H9 (cell line): ENCODE results near the gene IRX2. TPM values are rescaled to one million over a fixed set of nuclear protein-coding genes. Genes with fewer than 3 reads are reported as not detected.

ENCODE experiments used
- DNase-seq: peaks from one replicate; pipeline ENCODE4 v3.0.0-alpha.2; 2017
- H2AFZ ChIP-seq: one replicate; pipeline ENCODE4 v1.6.1; 2013; ENCODE audit warnings: mild to moderate bottlenecking, low read length, control low read depth, moderate library complexity
- H2AK5ac ChIP-seq: 2 replicates; pipeline ENCODE4 v1.6.1; 2013; ENCODE audit warnings: low read length, control low read depth, mixed read lengths; ENCODE audit not compliant: insufficient read length
- H2BK120ac ChIP-seq: one replicate; pipeline ENCODE4 v1.6.1; 2013; ENCODE audit warnings: low read depth, mild to moderate bottlenecking, low read length, control low read depth, inconsistent platforms; ENCODE audit not compliant: poor library complexity, severe bottlenecking
- H2BK12ac ChIP-seq: 2 replicates; pipeline ENCODE4 v1.6.1; 2013; ENCODE audit warnings: low read length, control low read depth, mixed read lengths, low read depth; ENCODE audit not compliant: insufficient read length
- H2BK15ac ChIP-seq: 2 replicates; pipeline ENCODE4 v1.6.1; 2013; ENCODE audit warnings: low read depth, low read length, control low read depth
- H2BK20ac ChIP-seq: one replicate; pipeline ENCODE4 v1.6.1; 2013; ENCODE audit warnings: low read depth, mild to moderate bottlenecking, low read length, control low read depth, inconsistent platforms; ENCODE audit not compliant: poor library complexity, severe bottlenecking
- H2BK5ac ChIP-seq: 2 replicates; pipeline ENCODE4 v1.6.1; 2013; ENCODE audit warnings: low read length, control low read depth, mixed read lengths; ENCODE audit not compliant: insufficient read length
- H3K14ac ChIP-seq: 2 replicates; pipeline ENCODE4 v1.6.1; 2013; ENCODE audit warnings: low read length, control low read depth; ENCODE audit not compliant: insufficient read depth
- H3K18ac ChIP-seq: 2 replicates; pipeline ENCODE4 v1.6.1; 2013; ENCODE audit warnings: low read depth, mild to moderate bottlenecking, mixed read lengths, low read length, control low read depth; ENCODE audit not compliant: insufficient read length
- H3K23ac ChIP-seq: 2 replicates; pipeline ENCODE4 v1.6.1; 2013; ENCODE audit warnings: low read length, control low read depth, mixed read lengths, low read depth; ENCODE audit not compliant: insufficient read length
- H3K23me2 ChIP-seq: 2 replicates; pipeline ENCODE4 v1.6.1; 2013; ENCODE audit warnings: low read depth, mild to moderate bottlenecking, mixed read lengths, low read length, control low read depth; ENCODE audit not compliant: insufficient read length, poor library complexity, severe bottlenecking
- H3K27ac ChIP-seq: 2 replicates; pipeline ENCODE4 v1.5.1; 2013; ENCODE audit warnings: low read length, control low read depth, mixed read lengths, low read depth; ENCODE audit not compliant: insufficient read length
- H3K27me3 ChIP-seq: 2 replicates; pipeline ENCODE4 v1.6.1; 2013; ENCODE audit warnings: low read length, control low read depth, inconsistent platforms; ENCODE audit not compliant: insufficient read depth
- H3K4ac ChIP-seq: 2 replicates; pipeline ENCODE4 v1.6.1; 2013; ENCODE audit warnings: low read depth, mild to moderate bottlenecking, control low read depth, inconsistent platforms, low read length, moderate library complexity
- H3K4me1 ChIP-seq: 2 replicates; pipeline ENCODE4 v1.6.1; 2013; ENCODE audit warnings: low read length, control low read depth, inconsistent platforms; ENCODE audit not compliant: insufficient read depth
- H3K4me2 ChIP-seq: 2 replicates; pipeline ENCODE4 v1.6.1; 2013; ENCODE audit warnings: low read length, control low read depth, mixed read lengths; ENCODE audit not compliant: insufficient read length, insufficient read depth
- H3K56ac ChIP-seq: 2 replicates; pipeline ENCODE4 v1.6.1; 2013; ENCODE audit warnings: low read depth, mild to moderate bottlenecking, mixed read lengths, low read length, control low read depth; ENCODE audit not compliant: insufficient read length
- H3K79me1 ChIP-seq: 2 replicates; pipeline ENCODE4 v1.6.1; 2013; ENCODE audit warnings: low read depth, mild to moderate bottlenecking, moderate library complexity, low read length, control low read depth, inconsistent platforms; ENCODE audit not compliant: insufficient read depth, poor library complexity, severe bottlenecking
- H3K79me2 ChIP-seq: 2 replicates; pipeline ENCODE4 v1.6.1; 2013; ENCODE audit warnings: low read length, control low read depth, inconsistent platforms; ENCODE audit not compliant: insufficient read depth
- H3K9ac ChIP-seq: 2 replicates; pipeline ENCODE4 v1.6.1; 2013; ENCODE audit warnings: low read length, control low read depth, mixed read lengths; ENCODE audit not compliant: insufficient read length; ENCODE audit errors: extremely low read depth
- H3K9me3 ChIP-seq: one replicate; pipeline ENCODE4 v1.6.1; 2013; ENCODE audit warnings: low read depth, low read length, inconsistent platforms; ENCODE audit not compliant: control insufficient read depth
- H3T11ph ChIP-seq: one replicate; pipeline ENCODE4 v1.6.1; 2013; ENCODE audit warnings: mild to moderate bottlenecking, low read length, control low read depth, inconsistent platforms
- H4K20me1 ChIP-seq: one replicate; pipeline ENCODE4 v1.6.1; 2013; ENCODE audit not compliant: control insufficient read depth, insufficient read length, insufficient read depth
- H4K5ac ChIP-seq: 2 replicates; pipeline ENCODE4 v1.6.1; 2013; ENCODE audit warnings: low read depth, mild to moderate bottlenecking, mixed read lengths, low read length, control low read depth; ENCODE audit not compliant: insufficient read length
- H4K8ac ChIP-seq: replicated peaks from 2 replicates; pipeline ENCODE4 v1.6.1; 2013; ENCODE audit warnings: low read length, control low read depth, mixed read lengths, low read depth; ENCODE audit not compliant: insufficient read length
- H4K91ac ChIP-seq: 2 replicates; pipeline ENCODE4 v1.6.1; 2013; ENCODE audit warnings: low read depth, mild to moderate bottlenecking, moderate library complexity, mixed read lengths, low read length, control low read depth; ENCODE audit not compliant: insufficient read length
- H3K27ac Mint-ChIP-seq, 3 experiments: 2 replicates in 2 of 3; 3 replicates in 1 of 3; pipeline ENCODE4 v1.8.0; 2020 to 2021; ENCODE audit warnings: mixed read lengths in 3 of 3, mild to moderate bottlenecking in 1 of 3, moderate library complexity in 1 of 3
- H3K27me3 Mint-ChIP-seq: 2 replicates; pipeline ENCODE4 v1.8.0; 2021; ENCODE audit warnings: low read depth, mild to moderate bottlenecking, moderate library complexity, mixed read lengths
- H3K36me3 Mint-ChIP-seq, 3 experiments: 2 replicates in 2 of 3; 3 replicates in 1 of 3; pipeline ENCODE4 v1.8.0; 2020 to 2021; ENCODE audit warnings: low read depth in 3 of 3, mixed read lengths in 3 of 3; ENCODE audit not compliant: insufficient read depth in 1 of 3
- H3K4me1 Mint-ChIP-seq, 2 experiments: 2 replicates each; pipeline ENCODE4 v1.8.0; 2020; ENCODE audit warnings: mixed read lengths in 2 of 2
- H3K4me3 Mint-ChIP-seq, 2 experiments: 2 replicates in 1 of 2; 3 replicates in 1 of 2; pipeline ENCODE4 v1.8.0; 2020 to 2021; ENCODE audit warnings: mild to moderate bottlenecking in 2 of 2, mixed read lengths in 2 of 2, moderate library complexity in 1 of 2
- H3K9me3 Mint-ChIP-seq, 2 experiments: 2 replicates in 1 of 2; 3 replicates in 1 of 2; pipeline ENCODE4 v1.8.0; 2020; ENCODE audit warnings: mild to moderate bottlenecking in 2 of 2, mixed read lengths in 2 of 2, moderate library complexity in 1 of 2
- WGBS: extraction: QIAGEN DNeasy Blood & Tissue Kit; methylation state at CpG from one replicate; pipeline ENCODE4 v1.1.7; 2013; ENCODE audit warnings: missing lambda C conversion rate, low lambda C conversion rate, mixed read lengths; ENCODE audit not compliant: insufficient read length; ENCODE audit errors: extremely low coverage; 5-methylcytosine and 5-hydroxymethylcytosine counted together
- total RNA-seq: library from RNA; stranded (reverse); gene quantifications from 2 replicates; pipeline ENCODE4 v1.2.1, GENCODE V29; 2021
- TF ChIP-seq, protein P1 (sequence below): fragments of 200-600 bp; sonication (generic); conservative IDR thresholded peaks from 3 replicates; pipeline ENCODE4 v1.8.0; 2021; ENCODE audit warnings: antibody characterized with exemption, mild to moderate bottlenecking

IRX2 gene
- total RNA-seq, 1 experiment from 2014 or later, result 91.6 TPM

DNA sequence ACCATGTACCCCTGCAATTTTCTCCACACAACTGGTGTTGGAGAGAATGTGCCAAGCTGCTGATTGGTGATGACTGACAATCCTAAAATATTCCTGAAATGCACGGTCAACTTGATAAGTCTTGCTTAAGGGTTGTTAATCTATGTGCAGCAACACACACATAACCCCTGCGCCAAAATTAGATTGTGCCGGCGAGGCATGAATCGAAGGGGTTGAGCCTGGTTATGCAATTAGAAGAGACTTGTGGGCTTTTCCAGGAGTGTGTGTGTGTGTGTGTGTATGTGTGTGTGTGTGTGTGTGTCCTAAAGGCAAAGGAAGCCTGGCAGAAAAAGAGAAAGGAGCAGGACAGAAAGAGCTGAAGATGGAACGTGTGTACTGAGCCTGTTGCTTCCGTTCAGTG, 22.3 kb downstream of the IRX2 start:
- Histone ChIP-seq H3K56ac (no peak overlapping the region), H2AFZ (no peak overlapping the region), H3K23ac (no peak overlapping the region), H3K79me2 (no peaks in the 10 kb centered on the region), H3K27me3 (no peaks in the 10 kb centered on the region), H2AK5ac (no peak overlapping the region), H2BK12ac (no peak overlapping the region), H3K27ac (no peak overlapping the region), H3K4me2 (no peak overlapping the region), H3T11ph (no peak overlapping the region), H3K4ac (no peak overlapping the region), H4K8ac (no peak overlapping the region), H3K23me2 (no peaks in the 10 kb centered on the region), H3K14ac (no peak overlapping the region), H4K5ac (no peak overlapping the region), H3K18ac (no peak overlapping the region), H4K20me1 (no peaks in the 10 kb centered on the region), H3K79me1 (no peaks in the 10 kb centered on the region), H2BK15ac (no peak overlapping the region), H2BK5ac (no peak overlapping the region), H3K4me1 (no peaks in the 10 kb centered on the region), H2BK20ac (no peak overlapping the region), H3K9ac (no peak overlapping the region), H3K9me3 (no peaks in the 10 kb centered on the region), H4K91ac (no peak overlapping the region), H2BK120ac (no peak overlapping the region)
- Mint-ChIP-seq H3K27ac (no peak overlapping the region), H3K27me3 (peaks cover 51% of the 10 kb centered on the region), H3K4me1 (peaks cover 0 to 4% of the 10 kb centered on the region in 2 experiments; a peak in 1 of 4 replicates), H3K36me3 (no peaks in the 10 kb centered on the region; a peak in 1 of 7 replicates), H3K4me3 (no peak overlapping the region), H3K9me3 (no peaks in the 10 kb centered on the region)
- no CpG with 5 or more reads among the region's 7 CpGs for WGBS
- no peak for DNase-seq
- TF ChIP-seq, protein P1, sequence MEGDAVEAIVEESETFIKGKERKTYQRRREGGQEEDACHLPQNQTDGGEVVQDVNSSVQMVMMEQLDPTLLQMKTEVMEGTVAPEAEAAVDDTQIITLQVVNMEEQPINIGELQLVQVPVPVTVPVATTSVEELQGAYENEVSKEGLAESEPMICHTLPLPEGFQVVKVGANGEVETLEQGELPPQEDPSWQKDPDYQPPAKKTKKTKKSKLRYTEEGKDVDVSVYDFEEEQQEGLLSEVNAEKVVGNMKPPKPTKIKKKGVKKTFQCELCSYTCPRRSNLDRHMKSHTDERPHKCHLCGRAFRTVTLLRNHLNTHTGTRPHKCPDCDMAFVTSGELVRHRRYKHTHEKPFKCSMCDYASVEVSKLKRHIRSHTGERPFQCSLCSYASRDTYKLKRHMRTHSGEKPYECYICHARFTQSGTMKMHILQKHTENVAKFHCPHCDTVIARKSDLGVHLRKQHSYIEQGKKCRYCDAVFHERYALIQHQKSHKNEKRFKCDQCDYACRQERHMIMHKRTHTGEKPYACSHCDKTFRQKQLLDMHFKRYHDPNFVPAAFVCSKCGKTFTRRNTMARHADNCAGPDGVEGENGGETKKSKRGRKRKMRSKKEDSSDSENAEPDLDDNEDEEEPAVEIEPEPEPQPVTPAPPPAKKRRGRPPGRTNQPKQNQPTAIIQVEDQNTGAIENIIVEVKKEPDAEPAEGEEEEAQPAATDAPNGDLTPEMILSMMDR, result no peak
